Thymus (tissue), 11 donors: ENCODE measurements around the gene PPP1R18. TPM values are rescaled to one million over a fixed set of nuclear protein-coding genes. Genes with fewer than 3 reads are reported as not detected.
"Not testable (repeated sequence)": the region's sequence is repeated elsewhere in the genome, so short reads cannot be mapped to it uniquely, and the experiment has no call there.

Source experiments
- DNase-seq, 9 donors: peaks; one replicate each; pipeline ENCODE4 v3.0.0-alpha.2; 2013; ENCODE audit warnings: low spot score in 9 of 9, low read depth in 6 of 9, missing footprints in 1 of 9
- H3K27ac ChIP-seq, 2 donors: one replicate each; pipeline ENCODE4 v1.5.1; 2013; ENCODE audit warnings: control low read depth in 1 of 2, low read depth in 1 of 2, low read length in 1 of 2, mild to moderate bottlenecking in 1 of 2, moderate library complexity in 1 of 2
- H3K27me3 ChIP-seq, 2 donors: one replicate each; pipeline ENCODE4 v1.5.1; 2013; ENCODE audit warnings: low read length in 1 of 2; ENCODE audit not compliant: control insufficient read depth in 2 of 2, insufficient read depth in 1 of 2
- H3K36me3 ChIP-seq, 2 donors: one replicate each; pipeline ENCODE4 v1.5.1; 2013; ENCODE audit warnings: low read length in 1 of 2, mild to moderate bottlenecking in 1 of 2, moderate library complexity in 1 of 2; ENCODE audit not compliant: control insufficient read depth in 2 of 2, insufficient read depth in 2 of 2
- H3K4me1 ChIP-seq, 2 donors: one replicate each; pipeline ENCODE4 v1.5.1; 2013; ENCODE audit warnings: low read length in 2 of 2; ENCODE audit not compliant: control insufficient read depth in 2 of 2, insufficient read depth in 2 of 2
- H3K4me3 ChIP-seq, 2 donors: one replicate each; pipeline ENCODE4 v1.5.1; 2013; ENCODE audit warnings: low read length in 2 of 2, control low read depth in 1 of 2, mild to moderate bottlenecking in 1 of 2
- H3K9me3 ChIP-seq, 2 donors: one replicate each; pipeline ENCODE4 v1.5.1; 2013; ENCODE audit warnings: low read length in 1 of 2, mild to moderate bottlenecking in 1 of 2; ENCODE audit not compliant: control insufficient read depth in 2 of 2, insufficient read depth in 1 of 2
- WGBS: extraction: QIAGEN DNeasy Blood & Tissue Kit; methylation state at CpG from one replicate; pipeline ENCODE4 v1.1.7; 2013; 5-methylcytosine and 5-hydroxymethylcytosine counted together
- polyA plus RNA-seq: library from polyadenylated mRNA; stranded (reverse); fragments of 200-250 nt; gene quantifications from one replicate; pipeline ENCODE4 v1.2.3, GENCODE V29; 2013
- total RNA-seq: library from RNA; stranded (reverse); fragments of 120-200 nt; gene quantifications from one replicate; pipeline ENCODE4 v1.2.4, GENCODE V29; 2013
- donor health status: healthy.

Gene PPP1R18
- total and polyA plus RNA-seq, 2 donors = 47.6 to 115 TPM

DNA sequence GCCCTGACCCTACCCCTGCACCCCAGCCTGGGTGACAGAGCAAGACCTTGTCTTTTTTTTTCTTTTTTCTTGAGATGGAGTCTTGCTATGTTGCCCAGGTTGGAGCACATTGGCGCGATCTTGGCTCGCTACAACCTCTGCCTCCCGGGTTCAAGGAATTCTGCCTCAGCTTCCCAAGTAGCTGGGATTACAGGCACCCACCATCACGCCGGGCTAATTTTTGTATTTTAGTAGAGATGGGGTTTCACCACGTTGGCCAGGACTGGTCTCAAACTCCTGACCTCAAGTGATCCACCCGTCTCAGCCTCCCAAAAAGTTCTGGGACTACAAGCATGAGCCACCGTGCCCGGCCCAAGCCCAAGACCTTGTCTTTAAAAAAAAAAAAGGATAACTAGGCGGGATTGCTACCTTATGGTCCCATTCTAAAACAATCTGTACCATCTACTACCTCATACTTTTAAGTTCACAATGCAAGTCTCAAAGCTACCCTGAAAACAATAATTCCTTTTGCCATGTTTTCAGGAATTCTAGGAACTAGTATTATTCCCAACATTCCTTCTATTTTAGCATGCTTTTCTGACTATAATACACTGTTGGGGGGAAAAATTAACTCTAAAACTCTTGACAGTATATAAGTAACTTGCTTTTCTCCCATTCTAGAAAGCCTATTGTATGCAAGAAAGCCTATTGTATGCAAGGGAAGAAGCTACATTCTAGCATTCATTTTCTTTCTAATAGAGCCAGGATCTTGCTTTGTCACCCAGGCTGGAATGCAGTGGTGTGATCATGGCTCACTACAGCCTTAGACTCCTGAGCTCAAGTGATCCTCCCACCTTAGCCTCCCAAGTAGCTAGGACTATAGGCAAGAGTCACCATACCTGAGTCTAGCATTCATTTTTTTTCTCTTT lies 40.3 kb upstream of the PPP1R18 start:
- Histone ChIP-seq H3K9me3 (no peaks in the 10 kb centered on the region), H3K27me3 (no peaks in the 10 kb centered on the region), H3K4me1 (peaks cover 12 to 49% of the 10 kb centered on the region in 2 donors), H3K27ac (peak overlapping the region in 1 of 2 donors; percentile 11), H3K4me3 (no peak overlapping the region), H3K36me3 (peaks cover 41 to 80% of the 10 kb centered on the region in 2 donors)
- WGBS = 97% methylated on average over 11 of the region's 11 CpGs
- no peak for DNase-seq

GRCh38 chr6:30725713-30726505 lies 39.5 kb upstream of the PPP1R18 start:
- 93% methylated on average over 3 of the region's 3 CpGs for WGBS
- Histone ChIP-seq H3K27ac (peak overlapping the region; percentile 0 to 1), H3K27me3 (no peaks in the 10 kb centered on the region), H3K9me3 (no peaks in the 10 kb centered on the region), H3K4me3 (no peak overlapping the region), H3K4me1 (peaks cover 12 to 45% of the 10 kb centered on the region in 2 donors), H3K36me3 (peaks cover 44 to 80% of the 10 kb centered on the region in 2 donors)
- DNase-seq = no peak

GRCh38 chr6:30724906-30725667 lies 38.6 kb upstream of the PPP1R18 start:
- H3K27me3 ChIP-seq = no peaks in the 10 kb centered on the region
- H3K36me3 ChIP-seq = peaks cover 39 to 72% of the 10 kb centered on the region in 2 donors
- WGBS = 76% methylated on average over 6 of the region's 6 CpGs
- H3K4me3 ChIP-seq = no peak overlapping the region
- H3K4me1 ChIP-seq = peaks cover 5 to 37% of the 10 kb centered on the region in 2 donors
- no peaks in the 10 kb centered on the region for H3K9me3 ChIP-seq
- no peak overlapping the region for H3K27ac ChIP-seq
- no peak for DNase-seq

- WGBS = 92% methylated on average over 29 of the region's 29 CpGs
- not testable (repeated sequence) for DNase-seq
Measured at GRCh38 chr6:30723843-30724741, 37.6 kb upstream of the PPP1R18 start.

GRCh38 chr6:30723159-30723842 lies 36.9 kb upstream of the PPP1R18 start:
- WGBS = 92% methylated on average over 16 of the region's 16 CpGs
- DNase-seq, H3K27me3 ChIP-seq, H3K9me3 ChIP-seq: not testable (repeated sequence)
- H3K27ac ChIP-seq = peak overlapping the region in 1 of 2 donors; percentile 3
- H3K4me3 ChIP-seq = peak overlapping the region in 1 of 2 donors; percentile 99
- peaks cover 5 to 51% of the 10 kb centered on the region in 2 donors for H3K4me1 ChIP-seq
- peaks cover 33 to 64% of the 10 kb centered on the region in 2 donors for H3K36me3 ChIP-seq

More at GRCh38 chr6:30723843-30724741, 37.6 kb upstream of the PPP1R18 start:
- not testable (repeated sequence) for H3K4me3 ChIP-seq, H3K27me3 ChIP-seq, H3K27ac ChIP-seq, H3K9me3 ChIP-seq
- H3K4me1 ChIP-seq = peaks cover 5 to 43% of the 10 kb centered on the region in 2 donors
- H3K36me3 ChIP-seq = peaks cover 33 to 64% of the 10 kb centered on the region in 2 donors

DNA sequence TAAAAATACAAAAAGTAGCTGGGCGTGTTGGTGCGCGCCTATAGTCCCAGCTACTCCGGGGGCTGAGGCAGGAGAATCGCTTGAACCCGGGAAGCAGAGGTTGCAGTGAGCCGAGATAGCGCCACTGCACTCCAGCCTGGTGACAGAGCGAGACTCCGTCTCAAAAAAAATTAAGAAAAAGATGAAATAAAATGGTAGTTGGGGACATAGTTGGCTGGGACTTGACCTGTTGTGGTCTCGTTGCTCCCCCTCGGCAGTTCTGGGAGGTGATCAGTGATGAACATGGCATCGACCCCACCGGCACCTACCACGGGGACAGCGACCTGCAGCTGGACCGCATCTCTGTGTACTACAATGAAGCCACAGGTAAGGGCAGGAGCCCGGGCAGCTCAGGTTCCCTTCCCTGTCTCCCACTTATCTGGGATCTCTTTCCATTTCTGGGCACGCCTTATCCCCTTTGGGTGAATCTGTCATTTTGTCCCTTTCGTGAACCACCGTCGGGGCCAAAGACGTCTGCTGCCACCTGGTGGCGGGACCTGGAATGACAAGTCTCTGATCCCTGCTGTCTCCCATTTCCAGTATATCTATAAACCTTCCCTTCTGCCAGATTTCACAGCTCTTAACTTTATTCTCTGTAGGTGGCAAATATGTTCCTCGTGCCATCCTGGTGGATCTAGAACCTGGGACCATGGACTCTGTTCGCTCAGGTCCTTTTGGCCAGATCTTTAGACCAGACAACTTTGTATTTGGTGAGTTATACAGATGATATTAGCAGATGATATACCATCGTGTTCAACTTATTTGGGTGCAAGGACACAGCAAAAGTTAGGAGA lies 36.1 kb upstream of the PPP1R18 start:
- H3K36me3 ChIP-seq = peaks cover 33 to 56% of the 10 kb centered on the region in 2 donors
- peaks cover 5 to 59% of the 10 kb centered on the region in 2 donors for H3K4me1 ChIP-seq
- WGBS = 14% methylated on average over 27 of the region's 27 CpGs

DNA sequence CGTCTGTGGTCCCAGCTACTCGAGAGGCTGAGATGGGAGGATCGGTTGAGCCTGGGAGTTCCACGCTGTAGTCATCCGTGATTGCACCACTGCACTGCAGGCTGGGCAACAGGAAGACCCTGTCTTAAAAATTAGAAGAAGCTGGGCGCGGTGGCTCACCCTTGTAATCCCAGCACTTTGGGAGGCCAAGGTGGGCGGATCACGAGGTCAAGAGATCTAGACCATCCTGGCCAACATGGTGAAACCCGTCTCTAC lies 35.5 kb upstream of the PPP1R18 start:
- Histone ChIP-seq H3K4me1 (peaks cover 5 to 60% of the 10 kb centered on the region in 2 donors), H3K36me3 (peaks cover 33 to 54% of the 10 kb centered on the region in 2 donors)
- WGBS = 8% methylated on average over 10 of the region's 10 CpGs

More for the DNA sequence above, 36.1 kb upstream of the PPP1R18 start:
- Histone ChIP-seq H3K9me3 (peaks cover 0 to 2% of the 10 kb centered on the region in 2 donors), H3K27ac (peak overlapping the region in 1 of 2 donors; percentile 79), H3K27me3 (no peaks in the 10 kb centered on the region), H3K4me3 (peak overlapping the region; percentile 95 to 99)
- peak in 5 of 9 donors; percentile 54 to 87 (median 80) for DNase-seq

More for the DNA sequence above, 35.5 kb upstream of the PPP1R18 start:
- H3K9me3 ChIP-seq, DNase-seq, H3K27me3 ChIP-seq: not testable (repeated sequence)
- Histone ChIP-seq H3K4me3 (peak overlapping the region; percentile 95 to 99), H3K27ac (peak overlapping the region; percentile 79 to 86)
